ENCODE measurements around the gene VPS29. TPM values are rescaled to one million over a fixed set of nuclear protein-coding genes. Genes with fewer than 3 reads are reported as not detected.
"Not testable (repeated sequence)": the region's sequence is repeated elsewhere in the genome, so short reads cannot be mapped to it uniquely, and the experiment has no call there.

Gene VPS29
- total RNA-seq, 2 experiments from 2014 or later, result 71.7 to 76.4 TPM

GRCh38 chr12:110465024-110465423, 36.9 kb downstream of the VPS29 start:
- ChIA-PET POLR2A (interaction anchor here (0.6 to 2.6 kb wide), 3 partner anchors 9 to 15 kb away, joined by 3 to 10 read pairs (median 3); partner anchors contain the start of gene ARPC3), CTCF (interaction anchor here (2.0 kb wide), 1 partner anchor 15 kb away, joined by 7 read pairs; the partner anchor contains the start of gene ARPC3)
- DNase-seq (no peak), ATAC-seq (no peak)
- Mint-ChIP-seq H3K27ac (no peak overlapping the region), H3K27me3 (no peaks in the 10 kb centered on the region), H3K9me3 (no peaks in the 10 kb centered on the region), H3K4me1 (ENCODE audit: low read depth) (peaks cover 31% of the 10 kb centered on the region), H3K36me3 (ENCODE audit: low read depth) (peaks cover 36% of the 10 kb centered on the region), H3K4me3 (no peak overlapping the region)
- no peak for TF ChIP-seq CTCF (IDR thresholded peaks at IDR 0.05)
- intact Hi-C loops (cut with micrococcal nuclease), result no loop called here

- peaks cover 38% of the 10 kb centered on the region for H3K36me3 Mint-ChIP-seq (ENCODE audit: low read depth)
- H3K4me3 Mint-ChIP-seq; DNase-seq; intact Hi-C loops (cut with micrococcal nuclease); ATAC-seq; H3K27ac Mint-ChIP-seq; H3K27me3 Mint-ChIP-seq; H3K9me3 Mint-ChIP-seq: not testable (repeated sequence)
- ChIA-PET CTCF (interaction anchor here (0.6 to 1.1 kb wide), 2 partner anchors 30 to 142 kb away, joined by 3 to 4 read pairs; no protein-coding TSS in a partner anchor), POLR2A (interaction anchor here (0.7 kb wide), 1 partner anchor 536 kb away, joined by 4 read pairs; no protein-coding TSS in a partner anchor)
- H3K4me1 Mint-ChIP-seq (ENCODE audit: low read depth), result peaks cover 10% of the 10 kb centered on the region
Observed at GRCh38 chr12:110461189-110461588, 40.7 kb downstream of the VPS29 start.

DNA sequence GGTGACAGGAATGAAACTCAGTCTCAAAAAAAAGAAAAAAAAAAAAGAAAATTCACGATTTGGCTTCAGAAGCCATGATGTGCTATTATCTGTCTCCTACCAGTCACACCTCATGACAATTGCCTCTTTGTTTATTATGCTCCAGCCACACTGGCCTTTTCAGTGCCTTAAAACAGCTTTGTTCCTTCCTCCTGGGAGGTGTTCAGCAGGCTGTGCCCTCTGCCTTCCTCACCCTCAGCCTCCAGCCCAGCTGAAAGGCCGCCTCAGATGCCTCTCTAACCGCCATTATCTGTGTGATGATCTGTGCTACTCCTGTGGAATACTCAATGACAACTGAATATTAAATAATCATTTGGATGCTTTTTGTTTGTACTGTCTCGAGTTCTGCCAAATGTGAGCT, 43.2 kb downstream of the VPS29 start:
- H3K27ac Mint-ChIP-seq, result no peak overlapping the region

DNA sequence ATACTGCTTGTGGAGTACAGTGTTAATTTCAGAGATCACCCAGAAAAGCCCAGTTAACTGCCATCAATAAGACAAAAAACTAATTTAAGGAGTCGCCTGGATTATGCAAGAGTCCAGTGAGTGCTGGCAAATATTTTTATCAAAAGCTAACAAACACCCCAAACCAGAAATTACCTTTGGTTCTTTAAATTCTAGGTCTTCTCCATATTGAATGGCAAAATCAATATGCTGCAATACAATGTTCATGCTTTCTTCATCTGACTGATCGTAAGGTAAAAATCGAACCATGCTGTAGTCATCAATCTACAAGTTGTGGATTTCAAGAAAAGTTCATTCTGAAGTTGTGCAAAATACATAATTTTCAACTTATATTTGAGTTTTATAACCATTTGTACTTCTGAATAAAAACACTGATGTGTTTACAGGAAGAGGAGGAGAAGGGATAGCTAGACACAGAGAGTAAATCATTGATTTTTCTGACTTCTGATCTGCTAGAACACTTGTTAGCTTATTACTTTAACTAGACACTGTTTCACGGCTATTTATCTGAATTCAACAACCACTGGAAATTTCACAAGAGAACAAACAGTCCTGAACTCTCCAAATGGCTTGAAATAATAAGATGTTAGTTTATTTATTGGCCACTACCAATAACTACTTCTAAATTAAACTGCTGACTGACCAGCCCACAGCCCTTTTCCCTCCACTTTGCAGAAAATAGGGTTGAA, 48.2 kb downstream of the VPS29 start:
- Mint-ChIP-seq H3K36me3 (ENCODE audit: low read depth) (peaks cover 42% of the 10 kb centered on the region), H3K27ac (no peak overlapping the region), H3K27me3 (no peaks in the 10 kb centered on the region), H3K4me1 (ENCODE audit: low read depth) (peaks cover 12% of the 10 kb centered on the region), H3K9me3 (no peaks in the 10 kb centered on the region), H3K4me3 (no peak overlapping the region)
- no peak for ATAC-seq
- intact Hi-C loops (cut with micrococcal nuclease), result no loop called here
- CTCF ChIA-PET, result interaction anchor here (1.2 to 6.5 kb wide), 3 partner anchors 15 to 148 kb away, joined by 6 to 70 read pairs (median 30); partner anchors contain the start of genes FAM216A and GPN3
- no peak for TF ChIP-seq CTCF (IDR thresholded peaks at IDR 0.05)
- DNase-seq, result no peak
- POLR2A ChIA-PET, result interaction anchor here (1.1 kb wide), 1 partner anchor 161 kb away, joined by 3 read pairs; no protein-coding TSS in a partner anchor

More for the DNA sequence above, 43.2 kb downstream of the VPS29 start:
- Mint-ChIP-seq H3K4me1 (ENCODE audit: low read depth) (peaks cover 4% of the 10 kb centered on the region), H3K36me3 (ENCODE audit: low read depth) (peaks cover 34% of the 10 kb centered on the region), H3K9me3 (no peaks in the 10 kb centered on the region), H3K4me3 (no peak overlapping the region), H3K27me3 (no peaks in the 10 kb centered on the region)
- CTCF ChIA-PET, result interaction anchor here (0.8 to 1.3 kb wide), 2 partner anchors 9 to 10 kb away, joined by 3 to 5 read pairs; partner anchors contain the start of genes ARPC3, FAM216A and GPN3
- no peak for TF ChIP-seq CTCF (IDR thresholded peaks at IDR 0.05)
- DNase-seq (no peak), ATAC-seq (no peak)
- POLR2A ChIA-PET, result interaction anchor here (0.8 to 1.6 kb wide), 3 partner anchors 9 to 109 kb away, joined by 3 to 5 read pairs (median 4); partner anchors contain the start of genes ARPC3 and FAM216A
- intact Hi-C loops (cut with micrococcal nuclease), result no loop called here

DNA sequence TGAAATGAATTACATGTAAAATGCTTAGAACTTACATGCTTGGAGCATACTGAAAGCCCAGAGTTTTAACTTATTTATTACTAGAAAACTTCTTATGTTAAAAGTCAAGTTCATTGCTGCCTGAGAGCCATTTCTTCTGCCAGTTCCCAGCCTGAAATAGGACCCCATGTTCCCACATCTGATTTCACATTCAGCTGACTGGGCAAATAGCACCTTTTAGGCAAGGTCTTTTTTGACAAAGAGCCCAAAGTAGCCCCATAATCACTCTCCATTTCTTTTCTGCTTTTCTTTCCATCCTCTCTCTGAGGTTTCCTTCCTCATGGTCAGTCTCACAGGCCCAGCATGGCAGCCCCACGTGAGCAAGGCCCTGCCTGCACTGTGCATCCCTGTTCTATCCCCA, 50.6 kb downstream of the VPS29 start:
- ChIA-PET CTCF (interaction anchor here (1.0 to 6.5 kb wide), 8 partner anchors 17 to 164 kb away, joined by 3 to 70 read pairs (median 8); partner anchors contain the start of genes FAM216A and GPN3), POLR2A (interaction anchor here (1.3 to 4.4 kb wide), 3 partner anchors 15 to 50 kb away, joined by 4 to 49 read pairs (median 8); partner anchors contain the start of genes FAM216A, GPN3 and VPS29)
- Mint-ChIP-seq H3K4me3 (peak overlapping the region; percentile 29), H3K27ac (peak overlapping the region; percentile 100), H3K27me3 (no peaks in the 10 kb centered on the region), H3K36me3 (ENCODE audit: low read depth) (peaks cover 48% of the 10 kb centered on the region), H3K9me3 (no peaks in the 10 kb centered on the region), H3K4me1 (ENCODE audit: low read depth) (peaks cover 29% of the 10 kb centered on the region)
- intact Hi-C loops (cut with micrococcal nuclease), result no loop called here
- ATAC-seq (no peak), DNase-seq (no peak)
- TF ChIP-seq CTCF (IDR thresholded peaks at IDR 0.05), result no peak

Data from activated CD8-positive, alpha-beta T cell treated with anti-CD3 and anti-CD28 coated beads for 36 hours (primary cell).